ENCODE measurements around the gene BABAM1. TPM values are rescaled to one million over a fixed set of nuclear protein-coding genes. Genes with fewer than 3 reads are reported as not detected.
"Not testable (repeated sequence)": the region's sequence is repeated elsewhere in the genome, so short reads cannot be mapped to it uniquely, and the experiment has no call there.

BABAM1 gene
- total RNA-seq, 1 experiment from 2014 or later, result 121 TPM

DNA sequence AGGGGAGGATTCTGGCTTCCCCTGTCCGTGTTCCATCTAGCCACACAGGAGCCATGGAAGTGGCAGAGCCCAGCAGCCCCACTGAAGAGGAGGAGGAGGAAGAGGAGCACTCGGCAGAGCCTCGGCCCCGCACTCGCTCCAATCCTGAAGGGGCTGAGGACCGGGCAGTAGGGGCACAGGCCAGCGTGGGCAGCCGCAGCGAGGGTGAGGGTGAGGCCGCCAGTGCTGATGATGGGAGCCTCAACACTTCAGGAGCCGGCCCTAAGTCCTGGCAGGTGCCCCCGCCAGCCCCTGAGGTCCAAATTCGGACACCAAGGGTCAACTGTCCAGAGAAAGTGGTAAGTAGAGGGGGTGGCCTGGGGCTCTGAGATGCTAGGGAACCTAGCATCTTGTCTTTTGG is 1.5 kb downstream of the BABAM1 start:
- DNase-seq (ENCODE audit: low read depth), result no peak

DNA sequence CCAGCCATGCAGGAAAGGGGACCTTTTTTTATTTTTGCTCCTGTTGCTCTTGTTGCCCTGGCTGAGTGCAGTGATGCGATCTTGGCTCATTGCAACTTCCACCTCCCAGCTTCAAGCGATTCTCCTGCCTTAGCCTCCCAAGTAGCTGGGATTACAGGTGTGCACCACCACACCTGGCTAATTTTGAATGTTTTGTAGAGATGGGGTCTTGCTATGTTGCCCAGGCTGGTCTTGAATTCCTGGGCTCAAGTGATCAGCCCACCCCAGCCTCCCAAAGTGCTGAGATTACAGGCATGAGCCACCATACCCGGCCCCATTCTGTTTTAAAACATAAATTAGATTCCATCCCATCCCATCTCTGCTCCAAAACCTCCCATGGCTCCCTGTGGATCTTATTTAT is 7.6 kb downstream of the BABAM1 start:
- DNase-seq (ENCODE audit: low read depth), result not testable (repeated sequence)

GRCh38 chr19:17275441-17276175 is 8.4 kb downstream of the BABAM1 start:
- no peak for DNase-seq (ENCODE audit: low read depth)

GRCh38 chr19:17279436-17279835 is 12.2 kb downstream of the BABAM1 start:
- DNase-seq (ENCODE audit: low read depth), result no peak

GRCh38 chr19:17281391-17282304 is 14.4 kb downstream of the BABAM1 start, which contains the start of gene ANKLE1:
Gene ANKLE1 (plus strand): TSS chr19:17281901. CDS start chr19:17281921, 20 bp downstream.
- no peak for DNase-seq (ENCODE audit: low read depth)

DNA sequence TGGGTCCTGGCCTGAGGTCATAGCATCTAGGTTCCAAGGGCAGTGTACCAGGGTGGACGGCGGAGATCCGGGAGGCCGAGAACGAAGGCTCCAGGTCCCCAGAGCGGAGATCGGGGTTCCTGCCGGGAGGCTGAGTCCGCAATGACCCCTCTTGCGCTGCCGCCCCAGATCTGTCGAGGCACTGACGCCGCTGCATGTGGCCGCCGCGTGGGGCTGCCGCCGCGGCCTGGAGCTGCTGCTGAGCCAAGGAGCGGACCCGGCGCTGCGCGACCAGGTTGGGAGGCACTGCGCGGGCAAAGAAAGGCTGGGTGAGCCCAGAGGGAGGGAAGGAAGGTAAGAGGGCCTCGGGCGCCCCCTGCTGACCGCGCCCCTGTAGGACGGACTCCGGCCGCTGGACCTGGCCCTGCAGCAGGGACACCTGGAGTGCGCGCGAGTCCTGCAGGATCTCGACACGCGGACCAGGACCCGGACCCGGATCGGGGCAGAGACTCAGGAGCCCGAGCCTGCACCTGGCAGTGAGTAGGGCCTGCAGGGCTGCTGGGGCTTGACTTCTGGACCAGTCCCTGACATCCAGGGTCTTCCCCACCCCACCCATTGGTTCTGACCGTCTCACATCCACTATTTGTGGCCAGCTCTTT is 15.4 kb downstream of the BABAM1 start:
- peak; percentile 86 for DNase-seq (ENCODE audit: low read depth)

- no peak for DNase-seq (ENCODE audit: low read depth)
Observed at GRCh38 chr19:17283504-17283996, 16.3 kb downstream of the BABAM1 start.

DNA sequence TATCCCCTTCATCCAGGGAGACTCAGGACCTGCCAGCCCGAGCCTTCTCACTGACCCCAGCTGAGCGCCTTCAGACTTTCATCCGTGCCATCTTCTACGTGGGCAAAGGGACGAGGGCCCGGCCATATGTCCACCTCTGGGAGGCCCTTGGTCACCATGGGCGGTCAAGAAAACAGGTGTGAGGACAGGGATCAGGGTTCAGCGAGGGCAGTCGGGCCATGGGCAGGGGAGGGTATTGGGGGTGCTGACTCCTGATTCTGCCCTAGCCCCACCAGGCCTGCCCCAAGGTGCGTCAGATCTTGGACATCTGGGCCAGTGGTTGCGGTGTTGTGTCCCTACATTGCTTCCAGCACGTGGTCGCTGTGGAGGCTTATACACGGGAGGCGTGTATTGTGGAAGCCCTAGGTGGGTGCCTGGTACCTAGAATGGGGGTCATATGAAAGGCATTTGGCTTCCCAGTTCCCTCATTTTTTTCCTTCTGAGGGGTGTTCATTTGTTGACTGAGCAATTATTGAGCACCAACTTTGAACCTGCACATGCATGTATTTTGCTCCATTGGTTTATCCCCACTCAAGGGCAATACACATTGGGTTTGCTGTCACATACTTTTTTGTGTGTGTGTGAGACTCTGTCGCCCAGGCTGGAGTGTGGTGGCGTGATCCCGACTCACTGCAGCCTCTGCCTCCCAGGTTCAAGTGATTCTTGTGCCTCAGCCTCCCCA is 18.3 kb downstream of the BABAM1 start:
- DNase-seq (ENCODE audit: low read depth), result no peak

DNA sequence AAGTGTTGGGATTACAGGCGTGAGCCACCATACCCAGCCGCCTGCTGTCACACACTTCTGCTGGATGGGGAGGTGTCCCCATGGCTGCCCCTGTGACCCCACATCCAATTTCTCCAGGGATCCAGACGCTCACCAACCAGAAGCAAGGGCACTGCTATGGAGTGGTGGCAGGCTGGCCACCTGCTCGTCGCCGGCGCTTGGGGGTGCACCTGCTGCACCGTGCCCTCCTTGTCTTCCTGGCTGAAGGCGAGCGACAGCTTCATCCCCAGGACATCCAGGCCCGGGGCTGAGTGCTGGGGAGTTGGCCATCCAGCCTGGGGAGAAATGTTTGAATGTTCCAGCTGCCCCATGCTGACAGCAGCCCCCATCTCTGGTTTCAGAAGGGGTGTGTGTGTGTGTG is 19.0 kb downstream of the BABAM1 start:
- DNase-seq (ENCODE audit: low read depth), result no peak

- DNase-seq (ENCODE audit: low read depth), result no peak
Observed at GRCh38 chr19:17286752-17287151, 19.5 kb downstream of the BABAM1 start.

DNA sequence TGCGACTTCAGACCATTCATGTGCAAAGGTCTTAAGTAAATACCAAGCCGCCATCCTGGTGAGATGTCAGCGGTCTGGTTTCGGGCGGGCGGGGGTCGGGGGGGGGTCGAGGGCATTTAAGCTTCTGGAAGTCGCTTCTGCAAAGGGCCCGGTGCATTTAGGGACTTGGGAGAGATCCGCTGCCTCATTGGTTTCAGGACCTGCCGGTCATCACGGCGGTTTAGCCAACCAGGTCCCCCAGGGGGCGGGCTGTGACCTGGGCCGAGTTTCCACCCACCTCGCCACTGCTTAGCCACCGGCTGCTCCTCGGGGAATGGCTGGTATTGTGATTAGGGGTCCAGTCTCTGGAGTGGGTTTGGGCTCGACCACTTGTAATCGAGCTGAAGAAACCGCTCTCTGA is 22.2 kb downstream of the BABAM1 start:
- DNase-seq (ENCODE audit: low read depth), result no peak

DNA sequence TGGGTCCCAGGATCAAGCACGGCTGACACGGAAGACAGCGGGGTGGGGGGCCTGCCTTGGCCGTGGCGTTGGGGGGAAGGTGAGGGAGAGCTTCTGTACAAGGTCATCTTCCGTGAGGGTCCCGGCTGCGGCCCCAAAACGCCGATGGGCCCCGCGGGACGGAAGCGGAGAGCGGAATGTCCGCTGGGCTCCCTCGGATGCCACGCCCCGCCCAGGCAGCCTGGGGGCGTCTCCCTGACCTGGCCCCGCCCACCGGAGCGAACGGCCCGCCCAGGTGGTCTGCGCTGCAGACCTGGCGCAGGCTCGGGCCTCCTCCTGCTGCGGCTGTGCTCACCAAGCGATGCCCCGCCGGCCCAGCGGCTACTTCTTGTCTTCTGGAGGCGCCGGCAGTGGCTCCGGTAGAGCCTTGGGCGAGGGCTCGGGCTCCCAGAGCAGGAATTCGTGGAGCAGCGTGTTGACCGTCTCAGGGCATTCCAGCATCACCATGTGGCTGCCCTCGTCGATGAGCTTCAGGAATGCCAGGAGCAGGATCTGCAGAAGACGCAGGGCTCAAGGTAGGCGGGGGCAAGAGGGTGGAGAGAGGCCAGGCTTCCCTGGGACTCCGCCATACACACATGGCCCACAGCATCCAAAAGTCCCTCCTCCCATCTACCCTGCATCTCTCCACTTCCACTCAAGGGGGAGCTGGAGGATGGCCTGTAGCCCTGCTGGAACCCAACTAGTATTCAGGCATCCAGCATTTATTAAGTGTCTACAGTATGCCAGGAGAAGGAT is 25.2 kb downstream of the BABAM1 start:
- DNase-seq (ENCODE audit: low read depth), result peak; percentile 54

DNA sequence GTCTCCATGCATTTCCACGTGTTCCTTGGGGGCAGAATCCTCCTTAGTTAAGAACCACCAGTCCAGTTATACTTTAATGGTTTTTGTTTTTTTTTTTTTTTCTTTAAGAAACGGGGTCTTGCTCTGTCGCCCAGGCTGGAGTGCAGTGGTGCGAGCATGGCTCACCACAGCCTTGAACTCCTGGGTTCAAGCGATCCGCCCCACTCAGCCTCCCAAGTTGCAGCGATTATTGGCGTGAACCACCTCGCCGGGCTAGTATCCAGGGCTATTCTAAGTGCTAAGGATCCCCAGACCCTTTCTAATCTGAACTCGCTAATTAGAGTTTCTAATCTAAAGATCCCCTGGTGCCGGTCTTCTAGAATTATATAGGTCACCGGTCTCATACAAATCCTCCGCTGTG is 26.4 kb downstream of the BABAM1 start:
- no peak for DNase-seq (ENCODE audit: low read depth)

- DNase-seq (ENCODE audit: low read depth), result no peak
Observed at GRCh38 chr19:17294051-17294891, 27.0 kb downstream of the BABAM1 start.

GRCh38 chr19:17295551-17295950 is 28.3 kb downstream of the BABAM1 start:
- DNase-seq (ENCODE audit: low read depth), result not testable (repeated sequence)

- DNase-seq (ENCODE audit: low read depth), result peak; percentile 84
Observed at GRCh38 chr19:17296273-17296672, 29.0 kb downstream of the BABAM1 start.

DNA sequence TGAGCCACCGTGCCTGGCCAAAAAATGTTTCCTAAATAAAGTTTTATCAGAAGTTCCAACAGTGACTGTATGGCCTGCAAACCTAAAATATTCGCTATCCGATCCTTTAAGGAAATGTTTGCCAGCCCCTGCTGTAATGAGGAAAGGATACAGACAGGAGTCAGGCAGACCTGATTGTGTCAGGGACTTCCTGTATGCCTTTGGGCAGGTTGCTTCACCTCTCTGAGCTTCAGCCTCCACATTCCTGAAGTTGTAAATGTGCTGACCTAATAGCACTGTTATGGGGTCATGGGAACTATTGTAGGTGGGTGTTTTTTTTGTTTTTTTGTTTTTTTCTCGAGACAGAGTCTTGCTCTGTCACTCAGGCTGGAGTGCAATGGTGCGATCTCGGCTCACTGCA is 29.7 kb downstream of the BABAM1 start:
- no peak for DNase-seq (ENCODE audit: low read depth)

GRCh38 chr19:17300992-17301619 is 33.9 kb downstream of the BABAM1 start:
- DNase-seq (ENCODE audit: low read depth), result no peak

Data from M059J (cell line).